Kidney glomerular epithelial cell (primary cell): ENCODE results near the gene NECTIN2.
A peak's percentile ranks its signal among the peaks of the same experiment; 100 is the strongest.
"Not testable (repeated sequence)": the region's sequence is repeated elsewhere in the genome, so short reads cannot be mapped to it uniquely, and the experiment has no call there.

Source experiments
- DNase-seq: peaks from one replicate; lab custom pipeline; 2025; lab: John Stamatoyannopoulos, UW

The NECTIN2 gene

DNA sequence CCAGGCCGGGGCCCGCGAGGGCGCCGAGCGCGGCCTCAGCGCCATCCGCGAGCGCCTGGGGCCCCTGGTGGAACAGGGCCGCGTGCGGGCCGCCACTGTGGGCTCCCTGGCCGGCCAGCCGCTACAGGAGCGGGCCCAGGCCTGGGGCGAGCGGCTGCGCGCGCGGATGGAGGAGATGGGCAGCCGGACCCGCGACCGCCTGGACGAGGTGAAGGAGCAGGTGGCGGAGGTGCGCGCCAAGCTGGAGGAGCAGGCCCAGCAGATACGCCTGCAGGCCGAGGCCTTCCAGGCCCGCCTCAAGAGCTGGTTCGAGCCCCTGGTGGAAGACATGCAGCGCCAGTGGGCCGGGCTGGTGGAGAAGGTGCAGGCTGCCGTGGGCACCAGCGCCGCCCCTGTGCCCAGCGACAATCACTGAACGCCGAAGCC, 62.8 kb downstream of the NECTIN2 start:
- no peak for DNase-seq

DNA sequence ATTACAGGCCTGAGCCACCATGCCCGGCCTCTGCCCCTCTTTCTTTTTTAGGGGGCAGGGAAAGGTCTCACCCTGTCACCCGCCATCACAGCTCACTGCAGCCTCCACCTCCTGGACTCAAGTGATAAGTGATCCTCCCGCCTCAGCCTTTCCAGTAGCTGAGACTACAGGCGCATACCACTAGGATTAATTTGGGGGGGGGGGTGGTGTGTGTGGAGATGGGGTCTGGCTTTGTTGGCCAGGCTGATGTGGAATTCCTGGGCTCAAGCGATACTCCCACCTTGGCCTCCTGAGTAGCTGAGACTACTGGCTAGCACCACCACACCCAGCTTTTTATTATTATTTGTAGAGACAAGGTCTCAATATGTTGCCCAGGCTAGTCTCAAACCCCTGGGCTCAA, 63.7 kb downstream of the NECTIN2 start:
- no peak for DNase-seq

DNA sequence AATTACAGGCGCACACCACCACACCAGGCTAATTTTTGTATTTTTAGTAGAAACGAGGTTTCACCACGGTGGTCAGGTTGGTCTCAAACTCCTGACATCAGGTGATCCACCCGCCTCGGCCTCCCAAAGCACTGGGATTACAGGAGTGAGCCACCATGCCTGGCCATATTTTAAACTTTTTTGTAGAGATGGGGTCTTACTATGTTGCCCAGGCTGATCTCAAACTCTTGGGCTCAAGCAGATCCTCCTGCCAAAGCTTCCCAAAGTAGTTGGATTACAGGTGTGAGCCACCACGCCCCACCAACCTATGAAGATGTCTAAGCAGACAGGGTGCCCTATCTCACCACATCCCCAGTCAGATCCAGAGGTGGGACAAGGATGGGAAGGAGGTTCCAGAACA, 65.8 kb downstream of the NECTIN2 start:
- DNase-seq, result not testable (repeated sequence)

DNA sequence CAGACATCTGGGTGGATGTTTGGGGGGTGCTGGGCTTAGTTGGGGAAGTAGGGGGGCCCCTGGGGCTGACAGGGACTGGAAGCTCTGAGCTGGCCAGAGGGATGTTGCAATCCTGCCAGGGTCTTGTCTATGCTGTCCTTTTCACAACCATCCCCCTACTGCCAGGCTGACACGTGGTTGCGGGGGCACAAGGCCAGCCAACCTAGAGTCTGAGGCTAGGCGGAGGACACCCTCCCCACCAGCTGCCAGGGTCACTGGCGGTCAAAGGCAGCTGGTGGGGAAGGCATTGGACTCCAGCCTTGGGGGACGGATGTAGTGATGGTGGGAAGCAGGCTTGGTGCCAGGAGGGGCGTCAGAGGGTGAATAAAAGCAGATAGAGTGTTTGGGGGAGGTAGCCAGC, 66.8 kb downstream of the NECTIN2 start:
- DNase-seq, result no peak

DNA sequence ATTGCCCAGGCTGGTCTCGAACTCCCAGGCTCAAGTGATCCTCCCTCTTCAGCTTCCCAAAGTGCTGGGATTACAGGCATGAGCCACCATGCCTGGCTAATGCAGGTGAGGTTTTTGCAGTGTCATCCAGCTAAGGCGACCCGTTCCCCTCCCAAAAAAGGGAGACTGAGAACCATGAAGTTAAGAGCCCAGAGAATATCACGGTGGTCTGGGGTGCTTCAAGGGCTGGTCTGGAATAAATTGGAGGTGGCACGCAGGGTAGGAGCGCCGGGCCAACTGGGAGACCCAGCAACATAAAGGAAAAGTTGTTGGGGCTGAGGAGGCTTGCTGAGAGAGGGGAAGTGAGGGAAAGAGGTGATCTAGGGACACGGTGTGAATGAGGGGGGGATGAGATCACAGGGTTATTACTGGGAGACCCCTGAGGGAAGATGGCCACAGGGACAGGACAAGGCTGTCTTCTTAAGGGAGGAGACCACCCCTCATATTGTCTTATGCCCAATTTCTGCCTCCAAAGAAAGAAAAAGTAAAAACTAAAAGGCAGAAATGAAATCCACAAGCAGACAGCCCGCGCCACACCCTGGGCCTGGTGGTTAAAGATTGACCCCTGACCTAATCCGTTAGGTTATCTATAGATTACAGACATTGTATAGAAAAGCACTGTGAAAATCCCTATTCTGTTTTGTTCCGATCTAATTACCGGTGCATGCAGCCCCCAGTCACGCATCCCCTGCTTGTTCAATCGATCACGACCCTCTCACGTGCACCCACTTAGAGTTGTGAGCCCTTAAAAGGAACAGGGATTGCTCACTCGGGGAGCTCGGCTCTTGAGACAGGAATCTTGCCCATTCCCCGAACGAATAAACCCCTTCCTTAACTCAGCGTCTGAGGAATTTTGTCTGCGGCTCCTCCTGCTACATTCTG, 67.7 kb downstream of the NECTIN2 start:
- not testable (repeated sequence) for DNase-seq

DNA sequence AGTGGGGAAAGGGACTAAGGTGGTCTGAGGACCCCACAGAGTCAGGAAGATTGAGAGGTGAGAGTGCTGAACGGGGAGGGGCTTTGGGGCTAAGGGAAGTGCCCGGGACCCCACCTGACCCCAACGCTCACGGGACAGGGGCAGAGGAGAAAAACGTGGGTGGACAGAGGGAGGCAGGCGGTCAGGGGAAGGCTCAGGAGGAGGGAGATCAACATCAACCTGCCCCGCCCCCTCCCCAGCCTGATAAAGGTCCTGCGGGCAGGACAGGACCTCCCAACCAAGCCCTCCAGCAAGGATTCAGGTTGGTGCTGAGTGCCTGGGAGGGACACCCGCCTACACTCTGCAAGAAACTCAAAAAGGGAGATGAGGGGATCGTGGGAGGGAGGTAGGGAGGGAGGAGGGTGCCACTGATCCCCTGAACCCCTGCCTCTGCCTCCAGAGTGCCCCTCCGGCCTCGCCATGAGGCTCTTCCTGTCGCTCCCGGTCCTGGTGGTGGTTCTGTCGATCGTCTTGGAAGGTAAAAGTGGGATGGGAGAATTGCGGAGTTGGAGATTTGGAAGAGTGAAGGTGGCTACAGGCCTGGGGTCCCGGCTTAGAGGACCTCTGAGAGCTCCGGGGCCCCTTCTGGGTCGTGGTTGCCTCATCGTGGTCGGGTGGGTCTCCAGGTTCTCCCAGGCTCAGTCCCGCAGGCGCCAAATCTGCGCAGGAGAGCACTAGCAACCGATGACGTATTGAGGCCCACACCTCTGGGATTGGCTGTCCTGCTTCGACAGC, 68.5 kb downstream of the NECTIN2 start, which contains the start of gene APOC1:
APOC1 (plus strand) TSS at position 176 of the 774 bp plus-strand sequence; CDS start at position 460, 284 bp downstream.
- peak; percentile 84 for DNase-seq

DNA sequence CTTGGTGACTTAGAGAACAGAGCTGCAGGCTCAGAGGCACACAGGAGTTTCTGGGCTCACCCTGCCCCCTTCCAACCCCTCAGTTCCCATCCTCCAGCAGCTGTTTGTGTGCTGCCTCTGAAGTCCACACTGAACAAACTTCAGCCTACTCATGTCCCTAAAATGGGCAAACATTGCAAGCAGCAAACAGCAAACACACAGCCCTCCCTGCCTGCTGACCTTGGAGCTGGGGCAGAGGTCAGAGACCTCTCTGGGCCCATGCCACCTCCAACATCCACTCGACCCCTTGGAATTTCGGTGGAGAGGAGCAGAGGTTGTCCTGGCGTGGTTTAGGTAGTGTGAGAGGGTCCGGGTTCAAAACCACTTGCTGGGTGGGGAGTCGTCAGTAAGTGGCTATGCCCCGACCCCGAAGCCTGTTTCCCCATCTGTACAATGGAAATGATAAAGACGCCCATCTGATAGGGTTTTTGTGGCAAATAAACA, 78.2 kb downstream of the NECTIN2 start:
- no peak for DNase-seq

DNA sequence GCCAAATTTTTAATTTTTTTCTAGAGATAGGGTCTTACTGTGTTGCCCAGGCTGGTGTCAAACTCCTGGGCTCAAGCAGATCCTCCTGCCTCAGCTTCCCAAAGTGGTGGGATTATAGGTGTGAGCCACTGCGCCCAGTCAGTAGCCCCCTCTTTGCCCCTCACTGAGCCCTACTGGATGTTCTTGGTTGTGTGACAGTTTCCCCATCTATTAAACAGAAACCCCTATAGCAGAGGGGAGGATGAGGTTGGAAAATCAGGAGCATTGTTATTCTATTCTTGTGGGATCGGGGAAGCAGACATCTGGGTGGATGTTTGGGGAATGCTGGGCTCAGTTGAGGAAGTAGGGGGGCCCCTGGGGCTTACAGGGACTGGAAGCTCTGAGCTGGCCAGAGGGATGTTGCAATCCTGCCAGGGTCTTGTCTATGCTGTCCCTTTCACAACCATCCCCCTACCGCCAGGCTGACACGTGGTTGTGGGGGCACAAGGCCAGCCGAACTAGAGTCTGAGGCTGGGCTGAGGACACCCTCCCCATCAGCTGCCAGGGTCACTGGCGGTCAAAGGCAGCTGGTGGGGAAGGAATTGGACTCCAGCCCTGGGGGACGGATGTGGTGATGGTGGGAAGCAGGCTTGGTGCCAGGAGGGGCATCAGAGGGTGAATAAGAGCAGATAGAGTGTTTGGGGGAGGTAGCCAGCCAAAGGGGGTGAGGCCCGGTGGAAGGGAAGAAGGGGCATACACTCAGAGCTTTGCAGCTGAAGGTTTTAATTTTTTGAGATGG, 79.2 kb downstream of the NECTIN2 start:
- DNase-seq, result no peak

DNA sequence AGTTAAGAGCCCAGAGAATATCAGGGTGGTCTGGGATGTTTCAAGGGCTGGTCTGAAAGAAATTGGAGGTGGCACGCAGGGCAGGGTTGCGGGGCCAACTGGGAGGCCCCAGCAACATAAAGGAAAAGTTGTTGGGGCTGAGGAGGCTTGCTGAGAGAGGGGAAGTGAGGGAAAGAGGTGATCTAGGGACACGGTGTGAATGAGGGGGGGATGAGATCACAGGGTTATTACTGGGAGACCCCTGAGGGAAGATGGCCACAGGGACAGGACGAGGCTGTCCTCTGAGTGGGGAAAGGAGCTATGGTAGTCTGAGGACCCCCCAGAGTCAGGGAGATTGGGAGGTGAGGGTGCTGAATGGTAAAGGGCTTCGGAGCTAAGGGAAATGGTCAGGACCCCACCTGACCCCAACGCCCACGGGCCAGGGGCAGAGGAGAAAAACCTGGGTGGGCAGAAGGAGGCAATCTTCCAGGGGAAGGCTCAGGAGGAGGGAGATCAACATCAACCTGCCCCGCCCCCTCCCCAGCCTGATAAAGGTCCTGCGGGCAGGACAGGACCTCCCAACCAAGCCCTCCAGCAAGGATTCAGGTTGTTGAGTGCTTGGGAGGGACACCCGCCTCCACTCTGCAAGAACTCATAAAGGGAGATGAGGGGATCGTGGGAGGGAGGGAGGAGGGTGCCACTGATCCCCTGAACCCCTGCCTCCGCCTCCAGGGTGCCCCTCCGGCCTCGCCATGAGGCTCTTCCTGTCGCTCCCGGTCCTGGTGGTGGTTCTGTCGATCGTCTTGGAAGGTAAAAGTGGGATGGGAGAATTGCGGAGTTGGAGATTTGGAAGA, 80.4 kb downstream of the NECTIN2 start:
- DNase-seq, result not testable (repeated sequence)

DNA sequence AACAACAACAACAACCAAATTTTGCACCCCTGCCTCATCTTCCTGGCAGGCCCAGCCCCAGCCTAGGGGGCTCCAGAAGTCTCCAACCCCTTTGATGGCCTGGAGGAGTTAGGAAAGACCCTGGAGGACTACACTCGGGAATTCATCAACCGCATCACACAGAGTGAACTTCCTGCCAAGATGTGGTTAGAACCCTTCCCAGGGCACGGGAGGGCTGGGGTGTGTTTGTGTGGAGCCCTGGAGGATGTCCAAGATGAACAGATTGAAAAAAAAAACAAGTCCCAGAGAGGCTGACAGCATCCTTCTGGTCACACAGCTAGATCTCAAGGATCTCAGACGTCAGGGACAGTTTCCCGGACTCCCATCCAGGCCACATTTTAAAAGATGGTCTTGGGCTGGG, 81.6 kb downstream of the NECTIN2 start:
- no peak for DNase-seq

DNA sequence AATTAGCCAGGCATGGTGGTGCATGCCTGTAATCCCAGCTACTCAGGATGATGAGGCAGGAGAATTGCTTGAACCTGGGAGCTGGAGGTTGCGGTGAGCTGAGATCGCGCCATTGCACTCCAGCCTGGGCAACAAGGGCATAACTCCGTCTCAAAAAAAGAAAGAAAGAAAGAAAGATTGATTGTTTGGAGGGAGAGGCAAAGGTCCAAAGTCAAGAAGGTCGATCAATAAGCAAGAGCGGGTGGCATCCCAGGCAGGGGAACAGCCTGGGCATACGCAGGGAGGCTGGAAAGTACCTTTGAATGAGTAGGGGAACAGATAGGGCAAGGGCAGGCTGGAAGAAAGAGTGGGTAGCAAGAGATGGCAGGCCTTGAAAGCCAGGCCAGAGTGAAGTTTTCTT, 84.0 kb downstream of the NECTIN2 start:
- DNase-seq, result no peak

DNA sequence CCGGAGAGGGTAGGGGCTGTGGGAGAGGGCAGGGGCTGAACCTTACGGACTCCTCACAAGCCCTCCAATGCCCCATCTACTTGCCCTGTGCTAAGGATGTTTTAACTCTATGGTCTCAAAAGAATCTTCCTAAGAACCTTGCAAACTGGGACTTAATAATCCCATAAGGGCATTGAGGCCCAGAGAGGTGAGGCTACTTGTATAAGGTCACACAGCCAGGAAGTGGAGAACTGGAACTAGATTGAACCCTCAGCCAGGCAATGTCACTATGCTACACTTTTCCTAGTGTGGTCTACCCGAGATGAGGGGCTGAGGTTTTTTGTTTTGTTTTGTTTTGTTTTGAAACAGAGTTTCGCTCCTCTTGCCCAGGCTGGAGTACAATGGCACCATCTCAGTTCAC, 85.4 kb downstream of the NECTIN2 start:
- no peak for DNase-seq
